Caco-2 (cell line): Measurements from ENCODE around the gene TRAF3. TPM values are rescaled to one million over a fixed set of nuclear protein-coding genes. Genes with fewer than 3 reads are reported as not detected.

Experiments
- BruUV-seq: library from RNA; stranded (reverse); fragments of 400-500 nt; replicated peaks from 2 replicates; lab custom pipeline; 2021; lab: Mats Ljungman, UMichigan
- CTCF ChIA-PET: fragments of 300-600 bp; sonication (Branson Sonifier 250); formaldehyde crosslinking; loops from one replicate; lab custom pipeline; 2022; ENCODE audit warnings: antibody characterized with exemption; lab: Charles Lee
- POLR2A ChIA-PET: fragments of 300-600 bp; sonication (Branson Sonifier 250); formaldehyde crosslinking; loops from one replicate; lab custom pipeline; 2022; ENCODE audit warnings: antibody characterized with exemption; lab: Charles Lee
- DNase-seq, 2 experiments: peaks; one replicate each; pipeline versions ENCODE4 v3.0.0 to v3.0.0-alpha.2; 2020 to 2022
- H3K27me3 ChIP-seq: replicated peaks from 2 replicates; pipeline ENCODE4 v1.6.0; 2011; ENCODE audit warnings: low read length; ENCODE audit not compliant: control insufficient read depth, insufficient read depth
- H3K36me3 ChIP-seq: 2 replicates; pipeline ENCODE4 v1.5.1; 2011; ENCODE audit warnings: low read length; ENCODE audit not compliant: control insufficient read depth, insufficient read depth
- H3K4me1 ChIP-seq: fragments of 250-450 bp; sonication (Bioruptor Pico); 2 replicates; pipeline ENCODE4 v1.5.1; 2020; ENCODE audit warnings: mild to moderate bottlenecking
- H3K4me3 ChIP-seq: 2 replicates; pipeline ENCODE4 v1.5.1; 2011; ENCODE audit warnings: low read depth, mild to moderate bottlenecking, control low read depth, low read length
- H3K9me3 ChIP-seq: fragments of 250-450 bp; sonication (Bioruptor Pico); 2 replicates; pipeline ENCODE4 v1.5.1; 2020; ENCODE audit warnings: mild to moderate bottlenecking, moderate library complexity
- H3K27ac Mint-ChIP-seq: one replicate; pipeline ENCODE4 v1.8.0; 2022; ENCODE audit warnings: mixed read lengths; ENCODE audit not compliant: unreplicated experiment
- H3K27me3 Mint-ChIP-seq: one replicate; pipeline ENCODE4 v1.8.0; 2022; ENCODE audit warnings: mixed read lengths; ENCODE audit not compliant: insufficient read depth, unreplicated experiment
- H3K36me3 Mint-ChIP-seq: one replicate; pipeline ENCODE4 v1.8.0; 2022; ENCODE audit warnings: mild to moderate bottlenecking, mixed read lengths; ENCODE audit not compliant: insufficient read depth, unreplicated experiment
- H3K4me1 Mint-ChIP-seq: one replicate; pipeline ENCODE4 v1.8.0; 2022; ENCODE audit warnings: low read depth, mixed read lengths; ENCODE audit not compliant: unreplicated experiment
- H3K4me3 Mint-ChIP-seq: one replicate; pipeline ENCODE4 v1.8.0; 2022; ENCODE audit warnings: mild to moderate bottlenecking, moderate library complexity, mixed read lengths; ENCODE audit not compliant: unreplicated experiment
- H3K9me3 Mint-ChIP-seq: one replicate; pipeline ENCODE4 v1.8.0; 2022; ENCODE audit warnings: mixed read lengths; ENCODE audit not compliant: unreplicated experiment
- intact Hi-C: fragments of 100-400 bp; cut with micrococcal nuclease; formaldehyde crosslinking; loops from one replicate; pipeline ENCODE4 v1.10.0; 2022; ENCODE audit not compliant: unreplicated experiment
- total RNA-seq: library from RNA; stranded (reverse); gene quantifications from 2 replicates; pipeline ENCODE4 v1.2.3, GENCODE V29; 2022
- TF ChIP-seq, protein P1 (sequence below), 2 experiments: fragments of 200-600 bp in 1 of 2; IDR thresholded peaks; 1 replicate in 1 of 2; 2 replicates in 1 of 2; pipeline versions ENCODE4 v1.5.1 to v1.8.0; 2011 to 2022; ENCODE audit warnings: antibody characterized with exemption in 1 of 2, control low read depth in 1 of 2, inconsistent platforms in 1 of 2, low read depth in 1 of 2, low read length in 1 of 2, mild to moderate bottlenecking in 1 of 2, moderate library complexity in 1 of 2; ENCODE audit not compliant: insufficient read depth in 1 of 2, severe bottlenecking in 1 of 2, unreplicated experiment in 1 of 2

The TRAF3 gene
- total RNA-seq, 1 experiment from 2014 or later = 16.6 TPM

DNA sequence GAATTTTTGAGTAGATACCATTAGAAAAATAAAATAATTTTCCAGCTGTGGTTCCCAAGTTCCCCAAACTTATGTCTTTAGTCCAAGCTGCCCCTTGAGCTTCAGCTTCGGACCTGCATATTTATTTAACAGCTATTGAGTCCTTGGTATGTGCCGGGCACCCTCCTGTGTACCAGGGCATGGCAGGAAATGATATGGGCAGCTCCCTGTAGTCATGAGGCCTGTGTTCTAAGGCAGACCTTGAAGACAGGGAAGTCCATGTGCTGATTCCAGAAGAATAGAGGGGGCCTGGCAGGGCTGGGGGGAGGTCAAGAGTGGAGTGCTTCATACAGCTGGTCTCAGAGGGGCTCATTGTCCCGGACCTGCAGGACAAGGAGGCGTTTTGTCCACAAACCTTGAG, 29.2 kb downstream of the TRAF3 start:
- no TSS peak for BruUV-seq
- intact Hi-C loops = no loop called here
- no peak overlapping the region for H3K4me3 ChIP-seq
- H3K4me3 Mint-ChIP-seq = no peak overlapping the region
- H3K36me3 Mint-ChIP-seq = no peaks in the 10 kb centered on the region
- H3K4me1 ChIP-seq = peaks cover 11% of the 10 kb centered on the region; the same call in 1 of the 2 replicates
- TF ChIP-seq, protein P1, sequence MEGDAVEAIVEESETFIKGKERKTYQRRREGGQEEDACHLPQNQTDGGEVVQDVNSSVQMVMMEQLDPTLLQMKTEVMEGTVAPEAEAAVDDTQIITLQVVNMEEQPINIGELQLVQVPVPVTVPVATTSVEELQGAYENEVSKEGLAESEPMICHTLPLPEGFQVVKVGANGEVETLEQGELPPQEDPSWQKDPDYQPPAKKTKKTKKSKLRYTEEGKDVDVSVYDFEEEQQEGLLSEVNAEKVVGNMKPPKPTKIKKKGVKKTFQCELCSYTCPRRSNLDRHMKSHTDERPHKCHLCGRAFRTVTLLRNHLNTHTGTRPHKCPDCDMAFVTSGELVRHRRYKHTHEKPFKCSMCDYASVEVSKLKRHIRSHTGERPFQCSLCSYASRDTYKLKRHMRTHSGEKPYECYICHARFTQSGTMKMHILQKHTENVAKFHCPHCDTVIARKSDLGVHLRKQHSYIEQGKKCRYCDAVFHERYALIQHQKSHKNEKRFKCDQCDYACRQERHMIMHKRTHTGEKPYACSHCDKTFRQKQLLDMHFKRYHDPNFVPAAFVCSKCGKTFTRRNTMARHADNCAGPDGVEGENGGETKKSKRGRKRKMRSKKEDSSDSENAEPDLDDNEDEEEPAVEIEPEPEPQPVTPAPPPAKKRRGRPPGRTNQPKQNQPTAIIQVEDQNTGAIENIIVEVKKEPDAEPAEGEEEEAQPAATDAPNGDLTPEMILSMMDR (IDR thresholded peaks at IDR 0.05; ENCODE audit: insufficient read depth in 1 of 2, low read depth in 1 of 2, low read length in 1 of 2, severe bottlenecking in 1 of 2, unreplicated experiment in 1 of 2) = no peak
- H3K27ac Mint-ChIP-seq = no peak overlapping the region
- H3K9me3 Mint-ChIP-seq = no peaks in the 10 kb centered on the region
- DNase-seq = no peak
- peaks cover 23% of the 10 kb centered on the region for H3K4me1 Mint-ChIP-seq
- CTCF ChIA-PET = interaction anchor here (0.5 kb wide), 1 partner anchor 92 kb away, joined by 3 read pairs; no protein-coding TSS in a partner anchor
- no peaks in the 10 kb centered on the region for H3K27me3 Mint-ChIP-seq
- H3K36me3 ChIP-seq = no peaks in the 10 kb centered on the region
- H3K9me3 ChIP-seq = no peaks in the 10 kb centered on the region
- H3K27me3 ChIP-seq = no peaks in the 10 kb centered on the region
- POLR2A ChIA-PET = no interaction called here

DNA sequence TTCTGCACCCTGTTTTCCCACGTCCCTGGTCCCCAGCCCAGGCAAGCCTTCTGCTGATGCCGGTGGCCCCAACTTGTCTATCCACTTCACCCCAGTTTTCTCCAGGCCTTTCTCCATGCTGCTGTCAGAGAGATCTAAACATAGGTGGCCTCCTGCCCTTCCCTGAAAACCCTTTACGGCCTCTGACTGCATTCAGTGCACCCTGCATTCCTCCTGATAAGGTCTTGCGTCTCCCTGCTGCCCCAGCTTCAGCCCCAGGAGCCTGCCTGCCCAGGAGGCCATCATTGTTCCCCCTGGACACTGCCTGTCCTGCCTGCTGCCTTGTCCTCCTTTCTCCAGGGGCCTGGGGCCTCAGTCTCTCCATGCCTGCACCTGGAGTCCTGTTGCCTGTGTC, 29.8 kb downstream of the TRAF3 start:
- H3K36me3 Mint-ChIP-seq = no peaks in the 10 kb centered on the region
- no peaks in the 10 kb centered on the region for H3K36me3 ChIP-seq
- no peaks in the 10 kb centered on the region for H3K9me3 ChIP-seq
- BruUV-seq = no TSS peak
- intact Hi-C loops = no loop called here
- no peak overlapping the region for H3K4me3 Mint-ChIP-seq
- no peak overlapping the region for H3K27ac Mint-ChIP-seq
- H3K4me1 ChIP-seq = peaks cover 11% of the 10 kb centered on the region; the same call in 1 of the 2 replicates
- H3K27me3 Mint-ChIP-seq = no peaks in the 10 kb centered on the region
- no peak overlapping the region for H3K4me3 ChIP-seq
- no peaks in the 10 kb centered on the region for H3K27me3 ChIP-seq
- ChIA-PET CTCF (no interaction called here), POLR2A (no interaction called here)
- TF ChIP-seq, protein P1 (IDR thresholded peaks at IDR 0.05; ENCODE audit: insufficient read depth in 1 of 2, low read depth in 1 of 2, low read length in 1 of 2, severe bottlenecking in 1 of 2, unreplicated experiment in 1 of 2) = no peak
- DNase-seq = peak in 1 of 2 experiments; percentile 9
- no peaks in the 10 kb centered on the region for H3K9me3 Mint-ChIP-seq
- H3K4me1 Mint-ChIP-seq = peaks cover 29% of the 10 kb centered on the region

DNA sequence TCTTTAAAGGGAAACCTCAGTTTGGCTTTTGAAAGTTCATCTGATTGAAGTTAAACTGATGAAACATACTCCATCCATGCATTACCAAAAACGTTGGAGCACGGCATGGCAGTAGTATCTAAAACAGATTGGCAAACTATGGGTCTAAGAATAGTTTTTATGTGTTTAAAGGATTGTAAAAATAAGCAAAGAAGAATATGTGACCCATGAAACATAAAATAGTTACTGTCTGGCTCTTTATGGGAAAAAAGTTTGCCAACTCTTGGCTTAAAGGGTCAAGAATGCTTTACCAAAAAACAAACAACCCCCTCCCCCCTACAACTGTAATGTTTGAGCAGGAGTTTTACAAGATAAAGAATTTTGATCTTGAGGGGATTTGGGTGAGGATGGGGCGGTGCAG, 32.6 kb downstream of the TRAF3 start:
- DNase-seq = no peak
- no peaks in the 10 kb centered on the region for H3K36me3 ChIP-seq
- no peaks in the 10 kb centered on the region for H3K27me3 ChIP-seq
- BruUV-seq = no TSS peak
- H3K27ac Mint-ChIP-seq = no peak overlapping the region
- TF ChIP-seq, protein P1 (IDR thresholded peaks at IDR 0.05; ENCODE audit: insufficient read depth in 1 of 2, low read depth in 1 of 2, low read length in 1 of 2, severe bottlenecking in 1 of 2, unreplicated experiment in 1 of 2) = no peak
- intact Hi-C loops = no loop called here
- ChIA-PET POLR2A (no interaction called here), CTCF (no interaction called here)
- no peaks in the 10 kb centered on the region for H3K9me3 ChIP-seq
- no peaks in the 10 kb centered on the region for H3K36me3 Mint-ChIP-seq
- H3K4me3 ChIP-seq = no peak overlapping the region
- H3K4me3 Mint-ChIP-seq = no peak overlapping the region
- peaks cover 32% of the 10 kb centered on the region for H3K4me1 Mint-ChIP-seq
- no peaks in the 10 kb centered on the region for H3K9me3 Mint-ChIP-seq
- H3K4me1 ChIP-seq = peaks cover 11% of the 10 kb centered on the region; the same call in 1 of the 2 replicates
- H3K27me3 Mint-ChIP-seq = no peaks in the 10 kb centered on the region
